Measurements from ENCODE around the gene LAP3. TPM values are rescaled to one million over a fixed set of nuclear protein-coding genes. Genes with fewer than 3 reads are reported as not detected.

Gene LAP3
- total and polyA plus RNA-seq, 2 donors from 2014 or later = 108 to 123 TPM

GRCh38 chr4:17550549-17550948, 26.4 kb upstream of the LAP3 start:
- Histone ChIP-seq H3K9ac (ENCODE audit: low read length in 3 of 3) (no peak overlapping the region), H3K27me3 (ENCODE audit: control insufficient read depth, insufficient read depth, low read length) (no peaks in the 10 kb centered on the region), H3K9me3 (ENCODE audit: control insufficient read depth in 2 of 3, insufficient read depth in 1 of 3, low read length in 3 of 3) (no peaks in the 10 kb centered on the region), H3K27ac (ENCODE audit: low read depth in 2 of 2, low read length in 2 of 2) (no peak overlapping the region), H3K4me3 (ENCODE audit: low read length in 3 of 3) (no peak overlapping the region), H3K4me1 (ENCODE audit: control insufficient read depth in 2 of 3, insufficient read depth in 2 of 3, low read depth in 1 of 3, low read length in 3 of 3) (no peaks in the 10 kb centered on the region), H3K36me3 (ENCODE audit: control insufficient read depth in 2 of 3, insufficient read depth in 3 of 3, low read length in 3 of 3) (no peaks in the 10 kb centered on the region)
- TF ChIP-seq CTCF (IDR thresholded peaks at IDR 0.05; ENCODE audit: borderline replicate concordance, extremely low read depth, insufficient read depth) = no peak
- intact Hi-C loops (cut with DNase I) = loop anchor here (10.0 kb wide), 1 partner anchor 1044 kb away; no protein-coding TSS in a partner anchor
- FAIRE-seq = no peak
- no peak for DNase-seq

GRCh38 chr4:17552427-17552826, 24.6 kb upstream of the LAP3 start:
- Histone ChIP-seq H3K27ac (ENCODE audit: low read depth in 2 of 2, low read length in 2 of 2) (no peak overlapping the region), H3K4me3 (ENCODE audit: low read length in 3 of 3) (no peak overlapping the region), H3K4me1 (ENCODE audit: control insufficient read depth in 2 of 3, insufficient read depth in 2 of 3, low read depth in 1 of 3, low read length in 3 of 3) (no peaks in the 10 kb centered on the region), H3K9ac (ENCODE audit: low read length in 3 of 3) (no peak overlapping the region), H3K9me3 (ENCODE audit: control insufficient read depth in 2 of 3, insufficient read depth in 1 of 3, low read length in 3 of 3) (no peaks in the 10 kb centered on the region), H3K36me3 (ENCODE audit: control insufficient read depth in 2 of 3, insufficient read depth in 3 of 3, low read length in 3 of 3) (no peaks in the 10 kb centered on the region), H3K27me3 (ENCODE audit: control insufficient read depth, insufficient read depth, low read length) (no peaks in the 10 kb centered on the region)
- no peak for FAIRE-seq
- no peak for TF ChIP-seq CTCF (IDR thresholded peaks at IDR 0.05; ENCODE audit: borderline replicate concordance, extremely low read depth, insufficient read depth)
- intact Hi-C loops (cut with DNase I) = loop anchor here (10.0 kb wide), 1 partner anchor 1042 kb away; no protein-coding TSS in a partner anchor
- DNase-seq = no peak

GRCh38 chr4:17554568-17554967, 22.4 kb upstream of the LAP3 start:
- intact Hi-C loops (cut with DNase I) = loop anchor here (10.0 kb wide), 1 partner anchor 1040 kb away; no protein-coding TSS in a partner anchor

More at GRCh38 chr4:17554568-17554967, 22.4 kb upstream of the LAP3 start:
- no peaks in the 10 kb centered on the region for H3K36me3 ChIP-seq (ENCODE audit: control insufficient read depth in 2 of 3, insufficient read depth in 3 of 3, low read length in 3 of 3)
- FAIRE-seq (no peak), DNase-seq (no peak)
- no peak for TF ChIP-seq CTCF (IDR thresholded peaks at IDR 0.05; ENCODE audit: borderline replicate concordance, extremely low read depth, insufficient read depth)
- H3K27me3 ChIP-seq (ENCODE audit: control insufficient read depth, insufficient read depth, low read length) = no peaks in the 10 kb centered on the region
- H3K9ac ChIP-seq (ENCODE audit: low read length in 3 of 3) = no peak overlapping the region
- no peaks in the 10 kb centered on the region for H3K4me1 ChIP-seq (ENCODE audit: control insufficient read depth in 2 of 3, insufficient read depth in 2 of 3, low read depth in 1 of 3, low read length in 3 of 3)
- H3K27ac ChIP-seq (ENCODE audit: low read depth in 2 of 2, low read length in 2 of 2) = no peak overlapping the region
- no peaks in the 10 kb centered on the region for H3K9me3 ChIP-seq (ENCODE audit: control insufficient read depth in 2 of 3, insufficient read depth in 1 of 3, low read length in 3 of 3)
- no peak overlapping the region for H3K4me3 ChIP-seq (ENCODE audit: low read length in 3 of 3)

Data from kidney (tissue), 14 donors.